Measurements from ENCODE around the gene KCNJ15. TPM values are rescaled to one million over a fixed set of nuclear protein-coding genes. Genes with fewer than 3 reads are reported as not detected.

The KCNJ15 gene
- total RNA-seq, result 0.15 TPM in 1 of 2 replicates, not detected in the other

GRCh38 chr21:38256599-38257302 lies at the start of gene KCNJ15:
Gene KCNJ15 (plus strand): TSS chr21:38256991. CDS start chr21:38299262, 42,271 bp downstream.

Other genes with a start within 250 kb of the KCNJ15 start
- not detected in 2 replicates for gene ERG, start 241.5 kb downstream of the KCNJ15 start, total RNA-seq